ENCODE data around the gene DNAJC6.

Gene DNAJC6

DNA sequence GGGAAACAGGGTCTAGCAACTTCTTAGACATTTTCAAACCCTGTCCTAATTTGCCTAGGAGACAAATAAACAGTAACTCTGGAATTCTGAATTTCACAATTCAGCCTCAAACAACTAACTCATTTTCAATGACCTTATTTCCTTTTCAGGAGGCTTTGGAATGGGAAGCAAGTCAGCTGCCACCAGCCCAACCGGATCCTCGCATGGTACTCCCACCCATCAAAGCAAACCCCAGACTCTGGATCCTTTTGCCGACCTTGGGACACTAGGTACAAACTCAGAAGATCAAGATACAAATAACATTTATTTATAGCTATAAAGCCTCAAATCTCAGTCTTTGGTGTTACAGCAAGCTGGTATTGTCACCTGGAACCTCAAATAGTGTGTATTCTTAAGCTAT lies 92.3 kb downstream of the DNAJC6 start:
- DNase-seq (ENCODE audit: low read depth, low spot score), result no peak

DNA sequence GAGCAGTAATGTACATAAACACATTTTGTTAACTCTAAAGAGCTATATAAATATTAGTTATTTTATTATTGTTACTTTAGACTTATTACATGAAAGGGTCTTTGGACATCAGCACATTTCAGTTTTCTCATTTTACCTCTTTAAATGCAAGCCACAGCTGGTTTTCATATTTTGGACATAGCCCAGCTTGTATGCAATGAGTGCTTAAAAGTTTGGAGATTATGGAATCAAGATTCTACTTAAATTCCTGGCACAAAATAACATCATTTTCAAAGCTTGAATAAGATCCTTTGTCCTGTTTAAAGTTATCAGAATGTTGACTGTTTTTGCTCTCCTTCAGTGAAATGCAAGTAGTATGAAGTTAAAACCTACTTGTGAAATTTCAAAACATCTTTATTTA lies 95.6 kb downstream of the DNAJC6 start:
- no peak for DNase-seq (ENCODE audit: low read depth, low spot score)

DNA sequence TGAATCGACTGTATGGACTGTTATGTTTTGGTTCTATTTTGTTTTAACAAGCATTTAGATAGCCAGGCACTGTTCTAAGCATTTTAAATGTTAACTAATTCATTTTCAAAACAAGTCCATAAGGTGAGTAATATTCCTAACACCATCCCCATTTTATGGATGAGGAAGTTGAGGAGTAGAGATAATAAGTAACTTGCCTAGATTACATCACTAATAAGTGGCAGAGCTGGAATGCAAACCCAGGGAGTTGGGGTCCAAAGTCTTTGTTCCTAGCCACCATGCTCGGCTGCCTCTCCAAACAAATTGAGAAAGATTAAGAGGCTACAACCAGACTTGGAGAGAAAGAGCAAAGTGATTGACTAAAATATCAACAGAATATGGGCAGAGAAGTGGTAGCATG lies 98.5 kb downstream of the DNAJC6 start:
- DNase-seq (ENCODE audit: low read depth, low spot score), result no peak

DNA sequence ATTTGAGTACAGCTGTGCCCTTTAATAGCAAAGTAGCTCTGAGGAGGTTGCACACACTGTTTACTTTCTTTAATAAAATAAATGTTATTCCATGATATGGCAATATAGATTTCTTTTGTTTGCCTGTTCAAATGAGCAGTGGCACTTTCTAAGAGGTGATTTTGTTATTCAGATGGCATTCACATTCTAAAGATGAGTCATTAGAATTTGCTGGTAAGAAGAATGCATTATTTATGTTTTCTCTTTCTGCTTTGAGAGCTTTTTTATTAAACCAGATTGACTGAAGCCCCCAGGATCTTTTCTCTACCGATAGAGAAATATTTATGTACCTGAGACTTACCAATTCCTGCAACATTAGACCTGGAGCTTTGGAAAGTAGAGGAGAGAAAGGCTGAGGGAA lies 100.0 kb downstream of the DNAJC6 start:
- DNase-seq (ENCODE audit: low read depth, low spot score), result no peak

DNA sequence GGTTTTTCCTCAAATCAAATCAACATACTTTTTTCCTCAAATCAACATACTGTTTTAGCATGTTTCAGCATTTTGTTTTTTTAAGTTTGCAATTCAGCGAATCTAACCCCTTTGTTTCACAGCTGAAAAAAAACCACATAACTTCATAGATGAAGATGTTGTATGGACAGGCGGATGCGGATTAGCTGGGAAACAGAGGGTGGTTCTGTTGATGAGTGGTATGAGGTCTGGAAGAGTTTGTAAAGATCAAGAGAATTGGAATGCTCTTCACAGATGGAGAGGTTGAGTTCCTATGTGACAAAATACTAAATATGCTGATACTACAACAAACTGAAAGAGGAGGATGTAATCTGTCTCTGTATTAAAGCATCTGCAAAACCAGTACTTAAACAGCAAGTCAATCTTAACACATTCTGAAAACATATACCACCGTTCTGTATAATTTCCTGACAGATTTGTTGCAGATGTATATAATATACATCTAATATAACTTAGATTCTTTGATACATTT lies 100.5 kb downstream of the DNAJC6 start:
- DNase-seq (ENCODE audit: low read depth, low spot score), result no peak

DNA sequence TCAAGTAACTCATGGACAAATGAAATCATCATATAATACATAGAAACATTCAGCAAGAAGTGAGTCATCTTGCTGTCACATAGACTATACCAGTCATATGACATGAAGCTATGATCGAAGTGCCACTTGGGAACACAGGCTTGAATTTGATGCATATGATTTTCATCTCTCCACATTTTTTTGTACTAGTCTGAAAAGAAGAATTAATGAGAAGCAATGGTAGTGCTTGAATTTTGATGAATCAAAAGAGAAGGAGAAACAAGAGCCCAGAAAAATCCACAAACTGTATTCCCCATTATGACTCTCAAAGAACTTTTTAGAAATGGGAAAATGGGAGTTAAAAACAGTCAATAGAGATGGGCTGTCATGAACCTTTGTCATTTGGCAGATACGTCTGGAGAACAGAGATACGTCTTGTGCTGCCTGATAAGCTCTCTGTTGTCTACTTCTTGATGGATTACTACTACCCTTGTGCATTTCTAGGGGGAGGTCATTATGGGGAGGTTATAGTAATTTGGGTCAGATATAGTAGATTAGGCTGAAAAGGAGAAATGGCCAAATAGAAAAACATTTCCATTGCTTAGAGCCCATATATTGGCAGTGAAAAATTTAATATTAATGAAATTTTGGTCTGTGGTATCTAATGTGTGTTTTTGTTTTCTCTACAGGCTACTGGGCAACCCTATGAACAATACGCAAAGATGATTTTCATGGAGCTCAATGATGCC lies 103.1 kb downstream of the DNAJC6 start:
- DNase-seq (ENCODE audit: low read depth, low spot score), result no peak

DNA sequence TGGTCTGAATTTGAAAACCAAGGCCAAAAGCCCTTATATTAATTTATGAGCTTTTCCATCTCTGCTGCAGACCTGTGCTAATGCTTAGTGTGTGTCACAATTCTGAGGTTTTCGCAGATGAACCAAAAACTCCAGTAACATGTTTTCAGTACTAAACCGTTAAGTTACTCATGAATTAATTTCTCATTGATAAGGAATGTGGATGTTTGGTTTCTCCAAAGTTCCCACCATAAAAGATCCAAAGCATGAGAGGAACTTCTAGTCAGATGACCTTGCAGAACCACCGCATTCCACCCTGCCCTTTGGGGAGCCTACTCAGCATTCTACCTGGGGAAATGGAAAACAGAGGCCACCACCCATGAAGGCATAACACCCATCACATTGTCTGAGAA lies 103.6 kb downstream of the DNAJC6 start:
- DNase-seq (ENCODE audit: low read depth, low spot score), result no peak

DNA sequence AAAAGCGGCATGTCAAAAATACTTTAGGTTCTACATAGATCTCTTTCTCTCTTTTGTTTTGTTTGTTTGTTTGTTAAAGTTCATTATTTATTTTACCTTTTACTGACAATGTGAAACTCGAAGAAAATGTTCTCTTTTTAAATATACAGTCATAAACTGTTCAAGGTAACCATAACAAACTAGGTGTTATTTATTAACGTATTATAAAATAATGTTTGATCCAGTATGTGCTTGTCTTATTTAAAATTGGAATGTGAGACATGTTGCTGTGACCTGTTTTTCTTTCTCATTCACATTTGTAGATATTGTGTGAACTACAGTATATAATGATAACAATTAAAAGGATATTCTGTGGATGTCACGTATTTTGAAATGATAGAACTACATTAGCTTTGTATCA lies 105.2 kb downstream of the DNAJC6 start:
- no peak for DNase-seq (ENCODE audit: low read depth, low spot score)

DNA sequence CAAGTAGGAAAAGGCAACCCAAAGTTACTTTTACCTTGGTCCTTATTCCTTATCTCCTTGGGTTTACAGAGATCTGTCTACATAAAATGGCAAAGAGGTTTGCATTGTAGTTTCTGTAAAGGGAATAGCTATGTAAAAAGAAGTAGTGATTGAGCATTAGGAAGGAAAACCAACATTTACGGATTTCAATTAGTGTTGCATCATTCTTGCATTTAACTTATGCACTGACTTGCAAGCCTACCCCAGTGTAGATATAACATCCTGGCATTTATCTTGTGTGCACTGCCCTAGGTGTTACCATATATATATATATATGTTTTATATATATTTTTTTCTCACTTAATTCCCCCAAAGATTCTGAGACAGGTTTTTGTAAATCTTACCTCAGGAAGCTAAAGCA lies 107.4 kb downstream of the DNAJC6 start:
- no peak for DNase-seq (ENCODE audit: low read depth, low spot score)

DNA sequence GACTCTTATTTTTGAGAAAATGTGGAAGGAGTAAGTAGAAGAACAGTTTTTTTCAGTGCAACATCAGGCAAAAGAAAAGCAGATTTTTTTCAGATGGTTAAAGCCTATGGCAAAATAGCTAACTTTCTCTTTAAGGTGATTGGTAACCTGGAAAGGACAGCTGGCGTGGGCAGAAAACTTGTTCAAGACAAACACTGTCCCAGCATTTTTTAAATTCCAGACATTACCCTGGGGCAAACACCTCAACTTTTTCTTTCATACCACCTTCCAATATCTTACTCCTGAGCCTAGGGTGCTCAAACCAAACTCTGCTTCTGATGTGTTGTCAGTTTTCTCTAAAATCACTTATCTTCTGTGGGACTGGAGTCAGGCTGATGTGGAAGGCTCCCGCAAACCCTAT lies 108.4 kb downstream of the DNAJC6 start:
- DNase-seq (ENCODE audit: low read depth, low spot score), result no peak

DNA sequence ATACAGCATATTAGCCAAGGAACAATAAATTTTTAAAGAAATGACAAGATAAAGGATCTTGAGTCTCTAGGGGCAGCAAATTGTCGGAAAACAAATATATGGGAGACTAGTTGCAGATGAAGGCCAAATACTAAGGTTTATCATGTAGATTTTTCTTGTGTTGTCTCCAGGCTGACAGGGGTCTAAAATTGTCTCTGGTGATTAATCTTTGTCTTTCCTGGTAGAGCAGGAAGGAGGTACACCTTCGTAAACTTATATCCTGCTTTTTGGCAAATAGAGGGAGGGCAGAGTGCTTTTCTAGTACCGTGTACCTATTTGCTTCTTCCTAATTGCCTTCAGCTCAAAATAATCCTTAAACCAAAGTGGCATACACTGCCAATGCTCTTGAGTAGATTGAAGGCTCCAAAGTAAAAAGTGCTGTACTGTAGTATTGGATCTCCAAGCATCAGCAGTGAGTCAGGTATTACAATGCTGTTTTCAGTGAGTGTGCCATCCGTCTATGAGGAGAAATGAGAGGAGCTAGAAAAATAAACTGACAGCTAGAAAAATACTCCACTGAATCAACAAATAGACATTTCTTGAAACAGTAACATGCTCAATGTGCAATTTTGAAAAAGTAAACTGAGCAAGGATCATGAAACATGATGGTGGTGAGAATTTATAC lies 109.3 kb downstream of the DNAJC6 start:
- DNase-seq (ENCODE audit: low read depth, low spot score), result no peak

DNA sequence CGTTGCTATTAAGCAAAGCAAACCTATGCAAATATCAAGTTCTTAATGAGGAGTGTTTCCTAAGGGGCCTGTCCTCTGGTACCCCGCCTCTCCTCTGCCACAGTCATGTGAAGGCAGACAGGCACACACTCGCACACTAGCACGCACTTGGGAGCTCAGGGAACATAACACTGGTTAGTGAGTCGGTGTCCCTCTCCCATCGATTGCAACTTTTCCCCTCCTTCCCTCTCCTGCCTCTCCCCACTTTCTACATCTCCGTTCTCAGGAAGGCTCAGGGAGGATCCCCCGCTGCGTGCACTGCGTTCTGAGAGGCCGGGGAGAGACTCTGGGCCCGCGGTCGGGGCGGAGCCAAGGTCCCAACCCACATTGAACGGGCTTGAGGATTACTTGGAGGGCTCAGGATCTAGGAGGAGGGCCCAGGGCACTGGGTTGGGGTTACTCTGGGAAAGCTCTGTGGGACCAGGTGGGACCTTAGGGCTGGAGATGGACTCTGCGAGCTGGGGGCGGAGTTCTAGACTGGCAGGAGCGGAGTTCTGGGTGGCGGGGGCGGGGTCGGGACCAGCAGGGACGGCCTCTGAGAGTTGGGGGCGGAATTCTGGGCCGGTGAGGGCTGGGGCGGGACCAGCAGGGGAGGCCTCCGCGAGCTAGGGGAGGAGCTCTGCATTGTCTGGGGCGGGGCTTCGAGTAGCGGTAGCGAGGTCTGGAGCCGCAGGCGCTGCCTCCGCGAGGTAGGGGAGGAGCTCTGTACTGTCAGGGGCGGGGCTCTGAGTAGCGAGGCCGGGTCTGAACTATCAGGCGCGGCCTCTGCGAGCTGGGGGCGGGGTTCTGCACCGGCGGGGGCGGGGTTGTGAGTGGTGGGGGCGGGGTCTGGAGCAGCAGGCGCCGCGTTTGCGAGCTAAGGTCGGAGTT lies 110.6 kb downstream of the DNAJC6 start:
- peak; percentile 81 for DNase-seq (ENCODE audit: low read depth, low spot score)

DNA sequence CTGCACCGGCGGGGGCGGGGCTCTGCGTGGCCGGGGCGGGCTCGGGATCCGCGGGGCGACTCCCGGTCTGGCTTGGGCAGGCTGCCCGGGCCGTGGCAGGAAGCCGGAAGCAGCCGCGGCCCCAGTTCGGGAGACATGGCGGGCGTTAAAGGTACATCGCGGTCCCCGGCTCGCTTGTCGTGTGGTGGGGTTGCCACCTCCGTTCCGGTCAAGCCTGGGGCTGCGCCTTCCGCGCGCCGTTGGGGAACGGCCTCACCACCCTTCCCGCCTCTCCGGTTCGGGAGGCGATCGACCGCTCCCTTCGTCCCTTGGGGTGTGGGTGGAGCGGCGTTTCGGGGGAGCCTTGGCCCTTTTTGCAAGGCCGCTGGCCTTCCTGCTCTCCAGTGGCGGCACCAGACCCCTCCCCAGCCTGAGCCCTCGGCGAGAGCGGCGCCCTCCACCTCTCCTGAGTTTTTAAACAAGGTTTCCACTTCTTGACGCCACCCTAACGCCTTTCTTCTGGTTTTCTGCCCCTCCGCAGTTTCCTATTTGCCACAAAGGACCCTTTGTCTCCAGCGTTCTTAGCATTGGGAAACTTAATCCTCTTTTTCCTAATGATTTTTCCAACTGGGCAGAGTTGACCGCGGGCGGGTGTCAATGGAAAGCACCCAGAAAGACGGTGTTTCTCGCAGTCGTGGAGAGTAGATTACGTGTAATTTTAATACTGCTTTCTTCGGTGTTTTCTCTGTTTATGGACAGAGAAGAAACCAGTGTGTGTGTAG lies 111.4 kb downstream of the DNAJC6 start, which contains the start of the genes LEPR and LEPROT:
TSS of gene LEPR (plus strand) at position 79 of the 761 bp plus-strand sequence. CDS start 144,898 bp downstream, outside the sequence.
TSS of gene LEPROT (plus strand) at position 79 of the 761 bp plus-strand sequence. CDS start at position 136, 57 bp downstream.
- no peak for DNase-seq (ENCODE audit: low read depth, low spot score)

DNA sequence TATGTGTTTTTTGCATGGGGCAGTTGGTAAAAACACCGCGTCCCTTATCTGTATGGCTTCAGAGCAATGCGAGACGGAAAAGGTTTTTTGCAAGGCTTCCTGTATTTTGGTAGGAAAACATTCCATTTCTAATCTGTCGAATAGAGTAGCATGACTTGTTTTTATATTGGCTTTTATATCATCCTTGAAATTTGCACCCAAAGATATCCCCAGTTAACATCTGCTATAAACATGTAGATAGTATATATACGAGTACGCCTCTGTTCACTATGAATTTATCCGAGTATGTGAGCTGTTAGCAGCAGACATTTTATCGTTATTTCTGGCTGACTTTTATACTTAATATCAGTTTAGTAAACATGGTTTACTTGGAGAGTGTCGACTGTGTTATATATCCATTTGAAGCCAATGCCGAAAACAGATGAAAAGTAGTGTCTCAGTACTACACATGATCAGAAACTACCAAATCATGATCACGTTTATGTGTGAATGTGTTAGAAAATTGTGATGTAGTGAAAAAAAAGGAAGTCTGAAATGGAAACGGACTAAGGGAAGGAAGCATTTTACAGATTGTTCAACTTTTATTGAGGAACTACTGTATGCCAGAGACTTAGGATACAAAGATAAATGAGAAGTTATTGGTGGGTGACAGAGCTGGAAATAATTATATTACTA lies 112.1 kb downstream of the DNAJC6 start:
- DNase-seq (ENCODE audit: low read depth, low spot score), result no peak

DNA sequence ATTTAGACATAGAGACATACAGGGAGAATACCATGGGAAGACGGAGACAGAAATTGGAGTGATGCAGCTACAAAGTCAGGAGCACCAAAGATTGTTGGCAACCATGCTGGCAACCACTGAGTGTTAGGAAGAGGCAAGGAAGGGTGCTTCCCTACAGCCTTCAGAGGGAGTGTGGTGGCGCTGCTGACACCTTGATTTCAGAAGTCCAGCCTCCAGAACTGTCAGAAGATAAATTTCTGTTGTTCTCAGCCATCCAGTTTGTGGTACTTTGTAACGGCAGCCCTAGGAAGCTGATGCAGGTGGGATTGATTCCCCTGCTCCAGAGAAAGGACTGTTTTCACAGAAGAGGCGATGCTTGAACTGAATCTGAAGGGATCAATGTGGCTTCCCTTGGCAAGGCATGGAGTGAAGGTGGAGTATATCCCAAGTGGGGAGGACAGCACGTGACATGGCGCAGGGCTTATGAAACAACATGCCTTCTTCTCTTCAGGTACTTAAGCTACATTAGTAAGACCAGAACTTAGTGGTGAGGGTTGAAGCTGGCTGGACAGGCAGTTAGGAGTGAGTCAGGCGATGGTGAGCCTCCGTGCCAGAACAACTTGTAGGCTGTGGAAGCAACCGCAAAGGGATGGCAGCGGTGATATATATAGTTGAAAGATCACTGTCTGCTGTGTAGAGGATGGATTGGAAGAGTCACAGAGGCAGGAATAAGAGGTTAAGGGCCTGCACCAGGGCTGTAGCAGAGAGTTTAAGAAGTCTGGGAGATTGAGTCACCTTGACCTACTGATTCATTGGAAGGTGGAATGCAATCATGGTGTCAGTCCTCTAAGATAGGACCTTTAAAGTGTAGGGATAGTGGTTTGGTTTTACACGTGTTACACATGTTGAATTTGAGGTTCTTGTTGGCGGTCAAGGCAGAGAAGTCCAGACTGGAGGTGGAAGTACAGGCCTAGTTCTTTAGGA lies 113.2 kb downstream of the DNAJC6 start:
- DNase-seq (ENCODE audit: low read depth, low spot score), result no peak

DNA sequence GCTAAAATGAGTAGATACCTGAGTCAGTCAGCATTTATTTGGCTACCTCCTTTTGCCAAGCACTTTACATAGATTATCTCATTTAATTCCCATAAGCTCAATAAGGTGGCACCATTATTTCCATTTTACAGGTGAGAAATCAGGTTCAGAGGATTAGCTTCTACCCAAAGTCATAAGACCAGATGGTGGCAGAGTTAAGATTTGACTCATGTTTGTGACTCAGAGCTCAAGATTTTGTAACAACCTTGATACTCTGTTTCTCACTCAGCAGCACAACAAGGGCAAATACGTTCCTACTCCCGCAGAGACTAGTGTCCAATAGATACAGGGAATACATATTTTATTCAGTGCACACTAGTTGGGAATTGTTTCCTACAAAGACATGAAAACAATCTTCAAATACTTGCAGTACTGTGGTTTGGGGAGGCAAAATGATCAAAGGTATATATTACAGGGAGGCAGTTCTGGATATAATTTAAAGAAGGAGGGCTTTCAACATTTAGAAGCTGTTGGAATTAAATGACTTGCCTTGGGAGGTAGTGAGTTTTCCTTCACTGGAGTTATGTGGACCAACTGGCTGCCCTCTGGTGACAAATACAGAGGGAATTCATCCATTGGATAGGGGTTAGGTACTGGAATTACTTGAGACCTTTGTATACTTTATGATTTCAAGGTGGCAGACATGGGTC lies 114.7 kb downstream of the DNAJC6 start:
- DNase-seq (ENCODE audit: low read depth, low spot score), result no peak

DNA sequence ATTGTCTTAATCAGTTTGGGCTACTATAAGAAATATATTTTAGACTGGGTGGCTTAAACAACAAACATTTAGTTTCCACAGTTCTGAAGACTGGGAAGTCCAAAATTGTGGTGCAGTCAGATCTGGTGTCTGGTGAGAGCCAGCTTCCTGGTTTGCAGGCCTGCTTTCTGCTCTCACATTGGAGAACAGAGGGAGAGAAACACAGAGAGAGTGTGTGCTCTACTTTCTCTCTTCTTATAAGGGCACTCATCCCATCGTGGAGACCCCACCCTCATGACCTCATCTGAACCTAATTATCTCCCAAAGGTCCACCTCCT lies 115.2 kb downstream of the DNAJC6 start:
- no peak for DNase-seq (ENCODE audit: low read depth, low spot score)

DNA sequence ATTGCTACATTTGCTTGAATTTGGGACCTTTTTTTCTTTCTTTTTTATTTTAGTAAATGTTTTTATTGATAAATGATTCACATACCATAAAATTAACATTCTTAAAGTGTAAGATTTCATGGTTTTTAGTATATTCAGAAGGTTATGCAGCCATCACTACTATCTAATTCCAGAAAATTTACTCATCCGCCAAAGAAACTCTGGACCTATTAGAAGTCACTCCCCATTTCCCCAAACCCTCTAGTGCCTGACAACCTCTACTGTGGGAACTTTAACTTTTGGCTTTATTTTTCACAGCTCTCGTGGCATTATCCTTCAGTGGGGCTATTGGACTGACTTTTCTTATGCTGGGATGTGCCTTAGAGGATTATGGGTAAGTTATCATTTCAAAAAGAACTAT lies 115.7 kb downstream of the DNAJC6 start:
- no peak for DNase-seq (ENCODE audit: low read depth, low spot score)

DNA sequence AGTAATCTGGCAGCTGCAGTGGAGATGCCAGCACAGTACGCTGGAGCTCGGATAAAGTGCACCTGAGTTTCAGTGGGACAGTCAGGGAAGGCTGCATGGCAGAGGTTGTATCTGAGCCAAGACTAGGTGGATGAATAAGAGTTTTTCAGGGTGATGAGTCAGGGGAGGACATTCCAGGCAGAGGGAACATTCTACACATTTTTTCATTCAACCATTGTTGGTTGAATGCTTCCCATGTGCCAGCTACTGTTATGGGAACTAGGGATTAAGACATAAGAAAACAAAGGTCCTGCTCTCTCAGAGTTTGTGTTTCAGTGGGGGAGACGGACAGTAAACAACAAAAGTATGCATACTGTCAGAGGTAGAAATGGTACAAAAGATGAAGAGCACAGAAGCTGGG lies 116.4 kb downstream of the DNAJC6 start:
- DNase-seq (ENCODE audit: low read depth, low spot score), result no peak

All from iPS DF 19.7 (cell line).